ENCODE data around the gene RNF115. TPM values are rescaled to one million over a fixed set of nuclear protein-coding genes. Genes with fewer than 3 reads are reported as not detected.

RNF115 gene
- polyA plus RNA-seq, 1 donor from 2014 or later: 22.3 TPM

- Histone ChIP-seq H3K9ac (ENCODE audit: low read length) (no peak overlapping the region), H3K36me3 (ENCODE audit: insufficient read depth, low read length) (peaks cover 4% of the 10 kb centered on the region), H3K9me3 (ENCODE audit: low read length) (no peaks in the 10 kb centered on the region), H3F3A (ENCODE audit: insufficient read depth, low read length, poor library complexity, severe bottlenecking) (no peaks in the 10 kb centered on the region), H3K4me3 (ENCODE audit: low read length) (no peak overlapping the region), H3K27ac (ENCODE audit: low read length) (no peak overlapping the region), H3K9me2 (ENCODE audit: insufficient read depth, low read length) (no peaks in the 10 kb centered on the region), H4K20me1 (ENCODE audit: insufficient read depth) (no peaks in the 10 kb centered on the region), H3K27me3 (ENCODE audit: insufficient read depth, low read depth, low read length) (no peaks in the 10 kb centered on the region), H3K79me2 (replicated peaks; ENCODE audit: insufficient read depth, low read length) (no peaks in the 10 kb centered on the region), H2AFZ (ENCODE audit: low read depth, low read length) (no peak overlapping the region), H3K4me2 (ENCODE audit: low read length) (no peak overlapping the region)
- no peak for TF ChIP-seq EZH2 (IDR thresholded peaks at IDR 0.05; ENCODE audit: borderline replicate concordance, insufficient read depth, low read length, poor library complexity, severe bottlenecking)
- no peak for TF ChIP-seq RAD21 (conservative IDR thresholded peaks at IDR 0.05)
- no peak for TF ChIP-seq CTCF (IDR thresholded peaks at IDR 0.05; ENCODE audit: poor library complexity, severe bottlenecking)
- TF ChIP-seq EP300 (conservative IDR thresholded peaks at IDR 0.05; ENCODE audit: poor library complexity, severe bottlenecking): no peak
- TF ChIP-seq REST (IDR thresholded peaks at IDR 0.05; ENCODE audit: borderline replicate concordance): no peak
- TF ChIP-seq SMC3 (conservative IDR thresholded peaks at IDR 0.05; ENCODE audit: poor library complexity): no peak
Measured at GRCh38 chr1:145759721-145760120, 64.2 kb downstream of the RNF115 start.

GRCh38 chr1:145758575-145758974, 65.3 kb downstream of the RNF115 start:
- Histone ChIP-seq H3K9me2 (ENCODE audit: insufficient read depth, low read length) (no peaks in the 10 kb centered on the region), H3K9ac (ENCODE audit: low read length) (no peak overlapping the region), H3K27me3 (ENCODE audit: insufficient read depth, low read depth, low read length) (no peaks in the 10 kb centered on the region), H3K4me3 (ENCODE audit: low read length) (no peak overlapping the region), H3F3A (ENCODE audit: insufficient read depth, low read length, poor library complexity, severe bottlenecking) (no peaks in the 10 kb centered on the region), H4K20me1 (ENCODE audit: insufficient read depth) (no peaks in the 10 kb centered on the region), H3K4me2 (ENCODE audit: low read length) (no peak overlapping the region), H3K9me3 (ENCODE audit: low read length) (no peaks in the 10 kb centered on the region), H3K36me3 (ENCODE audit: insufficient read depth, low read length) (peaks cover 4% of the 10 kb centered on the region), H3K79me2 (replicated peaks; ENCODE audit: insufficient read depth, low read length) (no peaks in the 10 kb centered on the region), H2AFZ (ENCODE audit: low read depth, low read length) (no peak overlapping the region), H3K27ac (ENCODE audit: low read length) (no peak overlapping the region)
- TF ChIP-seq POLR2AphosphoS5 (IDR thresholded peaks at IDR 0.05) (no peak), RAD21 (conservative IDR thresholded peaks at IDR 0.05) (no peak), SMC3 (conservative IDR thresholded peaks at IDR 0.05; ENCODE audit: poor library complexity) (no peak), EZH2 (IDR thresholded peaks at IDR 0.05; ENCODE audit: borderline replicate concordance, insufficient read depth, low read length, poor library complexity, severe bottlenecking) (no peak), EP300 (conservative IDR thresholded peaks at IDR 0.05; ENCODE audit: poor library complexity, severe bottlenecking) (no peak), TAF1 (IDR thresholded peaks at IDR 0.05; ENCODE audit: low read depth) (no peak), REST (IDR thresholded peaks at IDR 0.05; ENCODE audit: borderline replicate concordance) (no peak), MXI1 (conservative IDR thresholded peaks at IDR 0.05; ENCODE audit: poor library complexity, severe bottlenecking) (no peak), CTCF (IDR thresholded peaks at IDR 0.05; ENCODE audit: poor library complexity, severe bottlenecking) (no peak)

All from neural cell (in vitro differentiated cells).